Measurements from ENCODE around the gene GPC5.
"Not testable (repeated sequence)": the region's sequence is repeated elsewhere in the genome, so short reads cannot be mapped to it uniquely, and the experiment has no call there.

GRCh38 chr13:91674347-91674746 is 275.9 kb downstream of the GPC5 start:
- TF ChIP-seq, protein P1, sequence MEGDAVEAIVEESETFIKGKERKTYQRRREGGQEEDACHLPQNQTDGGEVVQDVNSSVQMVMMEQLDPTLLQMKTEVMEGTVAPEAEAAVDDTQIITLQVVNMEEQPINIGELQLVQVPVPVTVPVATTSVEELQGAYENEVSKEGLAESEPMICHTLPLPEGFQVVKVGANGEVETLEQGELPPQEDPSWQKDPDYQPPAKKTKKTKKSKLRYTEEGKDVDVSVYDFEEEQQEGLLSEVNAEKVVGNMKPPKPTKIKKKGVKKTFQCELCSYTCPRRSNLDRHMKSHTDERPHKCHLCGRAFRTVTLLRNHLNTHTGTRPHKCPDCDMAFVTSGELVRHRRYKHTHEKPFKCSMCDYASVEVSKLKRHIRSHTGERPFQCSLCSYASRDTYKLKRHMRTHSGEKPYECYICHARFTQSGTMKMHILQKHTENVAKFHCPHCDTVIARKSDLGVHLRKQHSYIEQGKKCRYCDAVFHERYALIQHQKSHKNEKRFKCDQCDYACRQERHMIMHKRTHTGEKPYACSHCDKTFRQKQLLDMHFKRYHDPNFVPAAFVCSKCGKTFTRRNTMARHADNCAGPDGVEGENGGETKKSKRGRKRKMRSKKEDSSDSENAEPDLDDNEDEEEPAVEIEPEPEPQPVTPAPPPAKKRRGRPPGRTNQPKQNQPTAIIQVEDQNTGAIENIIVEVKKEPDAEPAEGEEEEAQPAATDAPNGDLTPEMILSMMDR (IDR thresholded peaks at IDR 0.05; ENCODE audit: insufficient read depth, low read length, poor library complexity, severe bottlenecking) = not testable (repeated sequence)
- TF ChIP-seq EZH2phosphoT487 (conservative IDR thresholded peaks at IDR 0.05; ENCODE audit: low read length) = not testable (repeated sequence)

Measured in SU-DHL-6 (cell line).